Loucy (cell line): ENCODE measurements around the gene CDH26.

Experiments used
- H2AFZ ChIP-seq: fragments of 200-600 bp; sonication (generic); 2 replicates; pipeline ENCODE4 v1.6.0; 2016; ENCODE audit warnings: antibody characterized with exemption, mild to moderate bottlenecking, low read length, moderate library complexity
- H3F3A ChIP-seq: fragments of 200-600 bp; 2 replicates; pipeline ENCODE4 v1.6.0; 2016; ENCODE audit warnings: antibody characterized with exemption, low read depth, mild to moderate bottlenecking
- H3K27me3 ChIP-seq: fragments of 200-600 bp; sonication (generic); 2 replicates; pipeline ENCODE4 v1.6.1; 2014; ENCODE audit warnings: low read length, mild to moderate bottlenecking; ENCODE audit not compliant: insufficient read depth, poor library complexity, severe bottlenecking
- H3K36me3 ChIP-seq: fragments of 200-600 bp; sonication (generic); 2 replicates; pipeline ENCODE4 v1.6.1; 2016; ENCODE audit warnings: low read length; ENCODE audit not compliant: insufficient read depth
- H3K4me1 ChIP-seq: fragments of 200-600 bp; sonication (generic); 2 replicates; pipeline ENCODE4 v1.5.1; 2014; ENCODE audit warnings: low read length, mild to moderate bottlenecking; ENCODE audit not compliant: insufficient read depth, poor library complexity, severe bottlenecking
- H3K4me2 ChIP-seq: fragments of 200-600 bp; sonication (generic); 2 replicates; pipeline ENCODE4 v1.6.0; 2014; ENCODE audit warnings: antibody characterized with exemption, low read length, low read depth, mild to moderate bottlenecking; ENCODE audit not compliant: poor library complexity, severe bottlenecking
- H3K4me3 ChIP-seq: fragments of 200-600 bp; sonication (generic); 2 replicates; pipeline ENCODE4 v1.5.1; 2014; ENCODE audit warnings: low read length, mild to moderate bottlenecking, mixed read lengths; ENCODE audit not compliant: poor library complexity, severe bottlenecking
- H3K79me2 ChIP-seq: fragments of 200-600 bp; sonication (generic); 2 replicates; pipeline ENCODE4 v1.6.1; 2014; ENCODE audit warnings: low read length; ENCODE audit not compliant: insufficient read depth
- H3K9ac ChIP-seq: fragments of 200-600 bp; sonication (generic); 2 replicates; pipeline ENCODE4 v1.6.0; 2014; ENCODE audit warnings: mild to moderate bottlenecking, low read depth, low read length, moderate library complexity; ENCODE audit not compliant: poor library complexity, severe bottlenecking
- H3K9me2 ChIP-seq: fragments of 200-600 bp; sonication (generic); replicated peaks from 2 replicates; pipeline ENCODE4 v1.6.1; 2016; ENCODE audit warnings: low read depth, low read length, mixed read lengths
- H3K9me3 ChIP-seq: fragments of 200-600 bp; sonication (generic); 2 replicates; pipeline ENCODE4 v1.6.1; 2014; ENCODE audit warnings: mild to moderate bottlenecking, antibody characterized with exemption, low read length, low read depth; ENCODE audit not compliant: insufficient read depth
- H4K20me1 ChIP-seq: fragments of 200-600 bp; sonication (generic); 2 replicates; pipeline ENCODE4 v1.6.0; 2014; ENCODE audit warnings: antibody characterized with exemption, low read length, mild to moderate bottlenecking; ENCODE audit not compliant: insufficient read depth, poor library complexity, severe bottlenecking
- CTCF ChIP-seq: fragments of 200-600 bp; sonication (generic); conservative IDR thresholded peaks from 2 replicates; pipeline ENCODE4 v1.5.1; 2014; ENCODE audit warnings: mild to moderate bottlenecking, antibody characterized with exemption, low read length
- EZH2phosphoT487 ChIP-seq: fragments of 200-600 bp; IDR thresholded peaks from 2 replicates; pipeline ENCODE4 v1.6.1; 2018; ENCODE audit warnings: antibody characterized with exemption, mild to moderate bottlenecking, moderate library complexity, borderline replicate concordance

Gene CDH26

DNA sequence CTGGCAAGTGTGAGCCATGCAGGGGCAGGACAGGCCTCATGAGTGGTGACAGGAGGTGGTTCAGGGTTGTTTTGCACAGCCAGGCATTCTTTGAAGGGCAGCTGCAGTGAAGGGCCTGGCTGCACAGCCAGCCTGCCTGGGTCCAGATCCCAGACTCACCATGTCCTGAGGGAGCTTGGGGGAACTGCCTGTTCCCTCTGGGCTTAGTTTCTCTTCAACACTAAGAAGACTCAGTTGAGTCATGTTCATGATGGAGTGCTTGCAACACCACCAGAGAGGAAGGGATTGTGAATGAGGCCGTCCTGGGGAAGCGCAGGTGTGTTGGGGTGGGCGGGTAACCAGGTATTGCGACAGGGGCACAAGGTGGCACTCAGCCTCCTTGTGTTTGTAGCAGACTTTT is 102.4 kb downstream of the CDH26 start:
- peaks cover 23% of the 10 kb centered on the region for H4K20me1 ChIP-seq
- H3K9me2 ChIP-seq = no peaks in the 10 kb centered on the region
- TF ChIP-seq CTCF (no peak), EZH2phosphoT487 (no peak)
- peaks cover 78% of the 10 kb centered on the region for H3K4me1 ChIP-seq
- H3K9ac ChIP-seq = peak overlapping the region; percentile 99
- H3K4me2 ChIP-seq = peak overlapping the region; percentile 94
- no peaks in the 10 kb centered on the region for H3K27me3 ChIP-seq
- 0 out of 2 replicates have a peak, but pooled peaks cover 8% of the 10 kb centered on the region for H3K36me3 ChIP-seq
- peaks cover 3% of the 10 kb centered on the region for H3F3A ChIP-seq
- peaks cover 91% of the 10 kb centered on the region for H3K79me2 ChIP-seq
- no peaks in the 10 kb centered on the region for H3K9me3 ChIP-seq
- no peak overlapping the region for H2AFZ ChIP-seq
- H3K4me3 ChIP-seq = peak overlapping the region; percentile 90

DNA sequence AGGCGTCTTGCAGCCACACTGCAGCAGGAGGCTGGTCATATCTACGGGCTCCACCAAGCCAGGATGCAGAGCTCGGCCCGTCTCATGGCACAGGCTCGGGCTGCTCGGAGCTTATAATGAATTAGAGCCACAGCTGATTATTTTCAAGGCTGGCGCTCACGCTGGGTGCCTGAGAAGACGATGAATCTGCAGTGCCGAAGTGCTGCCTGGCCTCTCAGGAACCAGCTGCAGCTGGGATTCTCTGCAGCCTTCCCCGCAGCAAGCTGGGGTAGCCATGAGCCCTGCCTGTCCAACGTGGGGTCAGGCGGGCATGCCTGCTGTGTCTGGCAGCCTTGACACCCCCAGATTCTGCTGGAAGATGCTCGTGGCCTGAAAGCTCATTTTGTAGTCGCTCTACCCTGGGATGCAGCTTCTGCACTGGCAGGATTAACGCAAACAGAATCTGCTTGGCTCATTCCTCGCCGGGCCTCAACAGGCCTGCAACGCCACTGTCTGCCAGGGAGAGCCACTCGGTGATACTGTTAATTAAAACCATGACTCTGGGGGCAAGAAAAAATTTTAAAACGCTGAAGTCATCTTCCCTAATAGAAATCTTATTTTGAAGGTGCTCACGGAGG is 104.3 kb downstream of the CDH26 start:
- no peak overlapping the region for H3K4me3 ChIP-seq
- H3K4me2 ChIP-seq = peak overlapping the region; percentile 94
- peaks cover 93% of the 10 kb centered on the region for H3K79me2 ChIP-seq
- H3K4me1 ChIP-seq = peaks cover 68% of the 10 kb centered on the region
- H2AFZ ChIP-seq = no peak overlapping the region
- TF ChIP-seq EZH2phosphoT487 (no peak), CTCF (no peak)
- H3K9ac ChIP-seq = peak overlapping the region; percentile 99
- H3K9me2 ChIP-seq = no peaks in the 10 kb centered on the region
- peaks cover 26% of the 10 kb centered on the region for H4K20me1 ChIP-seq
- H3K27me3 ChIP-seq = no peaks in the 10 kb centered on the region
- peaks cover 3% of the 10 kb centered on the region for H3F3A ChIP-seq
- H3K9me3 ChIP-seq = no peaks in the 10 kb centered on the region
- peaks cover 15% of the 10 kb centered on the region; the same call in 1 of the 2 replicates for H3K36me3 ChIP-seq

- Histone ChIP-seq H3K4me3 (no peak overlapping the region), H3K4me1 (peaks cover 63% of the 10 kb centered on the region), H3K4me2 (peak overlapping the region; percentile 94), H2AFZ (no peak overlapping the region), H3K36me3 (peaks cover 20% of the 10 kb centered on the region; the same call in 1 of the 2 replicates), H3K9ac (peak overlapping the region; percentile 33), H3K79me2 (peaks cover 93% of the 10 kb centered on the region), H3K27me3 (no peaks in the 10 kb centered on the region), H3K9me3 (no peaks in the 10 kb centered on the region), H3F3A (peaks cover under 1% of the 10 kb centered on the region; the same call in 1 of the 2 replicates), H4K20me1 (peaks cover 26% of the 10 kb centered on the region), H3K9me2 (no peaks in the 10 kb centered on the region)
- TF ChIP-seq EZH2phosphoT487 (no peak), CTCF (no peak)
These were observed 104.8 kb downstream of the CDH26 start for GRCh38 chr20:60063048-60063451.
